GM23338 (cell line): Measurements from ENCODE around the gene RBM19. TPM values are rescaled to one million over a fixed set of nuclear protein-coding genes. Genes with fewer than 3 reads are reported as not detected.

Source experiments
- ATAC-seq: fragments of 200-7000 bp; cut with Tn5 transposase; 3 replicates; pipeline ENCODE4 v1.9.1; 2020
- DNase-seq: peaks from one replicate; pipeline ENCODE4 v3.0.0-alpha.2; 2015; ENCODE audit warnings: low spot score
- H2AFZ ChIP-seq: fragments of 200-600 bp; sonication (generic); 2 replicates; pipeline ENCODE4 v1.8.0; 2016; ENCODE audit warnings: antibody characterized with exemption, mild to moderate bottlenecking, moderate library complexity
- H3F3A ChIP-seq: fragments of 200-600 bp; sonication (generic); replicated peaks from 2 replicates; pipeline ENCODE4 v1.8.0; 2017; ENCODE audit warnings: antibody characterized with exemption, mixed run types, low read depth
- H3K27ac ChIP-seq: fragments of 200-600 bp; sonication (generic); 2 replicates; pipeline ENCODE4 v1.6.1; 2016; ENCODE audit warnings: low read depth
- H3K27me3 ChIP-seq: fragments of 200-600 bp; sonication (generic); 2 replicates; pipeline ENCODE4 v1.8.0; 2016; ENCODE audit warnings: mild to moderate bottlenecking, mixed run types, moderate library complexity; ENCODE audit not compliant: insufficient read depth
- H3K36me3 ChIP-seq: fragments of 200-600 bp; sonication (generic); 2 replicates; pipeline ENCODE4 v1.8.0; 2016; ENCODE audit warnings: mild to moderate bottlenecking; ENCODE audit not compliant: insufficient read depth
- H3K4me1 ChIP-seq: fragments of 200-600 bp; sonication (generic); 2 replicates; pipeline ENCODE4 v1.8.0; 2016; ENCODE audit warnings: mild to moderate bottlenecking, moderate library complexity; ENCODE audit not compliant: insufficient read depth
- H3K4me2 ChIP-seq: fragments of 200-600 bp; sonication (generic); 2 replicates; pipeline ENCODE4 v1.7.1; 2017; ENCODE audit warnings: mixed run types
- H3K4me3 ChIP-seq: fragments of 200-600 bp; sonication (generic); 2 replicates; pipeline ENCODE4 v1.6.1; 2016; ENCODE audit warnings: mixed run types
- H3K79me2 ChIP-seq: fragments of 200-600 bp; sonication (generic); replicated peaks from 2 replicates; pipeline ENCODE4 v1.8.0; 2017; ENCODE audit warnings: mild to moderate bottlenecking; ENCODE audit not compliant: insufficient read depth
- H3K9me2 ChIP-seq: fragments of 200-600 bp; sonication (generic); 2 replicates; pipeline ENCODE4 v1.8.0; 2017; ENCODE audit not compliant: insufficient read depth
- H4K20me1 ChIP-seq: fragments of 200-600 bp; sonication (generic); replicated peaks from 2 replicates; pipeline ENCODE4 v1.8.0; 2017; ENCODE audit warnings: mild to moderate bottlenecking; ENCODE audit not compliant: insufficient read depth
- H3K27ac Mint-ChIP-seq: 2 replicates; pipeline ENCODE4 v1.8.0; 2020; ENCODE audit warnings: inconsistent platforms, mild to moderate bottlenecking, moderate library complexity, mixed read lengths
- H3K27me3 Mint-ChIP-seq: 3 replicates; pipeline ENCODE4 v1.8.0; 2022; ENCODE audit warnings: low read depth, mild to moderate bottlenecking, moderate library complexity, mixed read lengths, inconsistent platforms; ENCODE audit not compliant: insufficient read depth, poor library complexity
- H3K36me3 Mint-ChIP-seq: 3 replicates; pipeline ENCODE4 v1.8.0; 2021; ENCODE audit warnings: low read depth, mild to moderate bottlenecking, inconsistent platforms, moderate library complexity, mixed read lengths
- H3K4me1 Mint-ChIP-seq: 3 replicates; pipeline ENCODE4 v1.8.0; 2020; ENCODE audit warnings: mild to moderate bottlenecking, inconsistent platforms, mixed read lengths
- H3K4me3 Mint-ChIP-seq: 3 replicates; pipeline ENCODE4 v1.8.0; 2021; ENCODE audit warnings: moderate library complexity, mild to moderate bottlenecking, inconsistent platforms, mixed read lengths
- H3K9me3 Mint-ChIP-seq: 3 replicates; pipeline ENCODE4 v1.8.0; 2020; ENCODE audit warnings: moderate library complexity, mild to moderate bottlenecking, inconsistent platforms, mixed read lengths
- CREB1 ChIP-seq: fragments of 250-450 bp; sonication (Bioruptor Pico); IDR thresholded peaks from 2 replicates; pipeline ENCODE4 v1.5.0; 2020; ENCODE audit warnings: low read depth, mild to moderate bottlenecking, moderate library complexity
- EZH2phosphoT487 ChIP-seq: fragments of 200-600 bp; sonication (generic); IDR thresholded peaks from one replicate; pipeline ENCODE4 v1.8.1; 2018; ENCODE audit warnings: antibody characterized with exemption; ENCODE audit not compliant: unreplicated experiment
- JUNB ChIP-seq: IDR thresholded peaks from one replicate; pipeline ENCODE4 v1.6.1; 2016; ENCODE audit warnings: antibody characterized with exemption; ENCODE audit not compliant: unreplicated experiment
- NANOG ChIP-seq: IDR thresholded peaks from 2 replicates; pipeline ENCODE4 v1.6.1; 2016; ENCODE audit warnings: antibody characterized with exemption, borderline replicate concordance
- POLR2AphosphoS5 ChIP-seq: IDR thresholded peaks from 2 replicates; pipeline ENCODE4 v1.6.1; 2016; ENCODE audit warnings: antibody characterized with exemption, low read depth
- STAT1 ChIP-seq: IDR thresholded peaks from one replicate; pipeline ENCODE4 v1.6.1; 2016; ENCODE audit warnings: antibody characterized with exemption; ENCODE audit not compliant: unreplicated experiment
- ZNF114 ChIP-seq: fragments of 250-450 bp; sonication (Bioruptor Pico); IDR thresholded peaks from 2 replicates; pipeline ENCODE4 v1.5.0; 2020; ENCODE audit warnings: mild to moderate bottlenecking, moderate library complexity
- ZNF331 ChIP-seq: fragments of 250-450 bp; sonication (Bioruptor Pico); IDR thresholded peaks from 2 replicates; pipeline ENCODE4 v1.5.0; 2020; ENCODE audit warnings: low read depth, mild to moderate bottlenecking, moderate library complexity
- polyA plus RNA-seq: library from polyadenylated mRNA; unstranded; fragments of >200 nt; fragmentation: Nextera tagmentation; extraction: Ambion mirVana; gene quantifications from 2 replicates; pipeline ENCODE4 v1.2.1, GENCODE V29; 2016
- total RNA-seq: library from RNA; depleted of rRNA; stranded (reverse); fragments of >200 nt; shearing (Covaris generic); gene quantifications from 2 replicates; pipeline ENCODE4 v1.2.3, GENCODE V29; 2014
- TF ChIP-seq, protein P1 (sequence below), 2 experiments: fragments of 200-600 bp in 1 of 2; sonication (generic) in 1 of 2; conservative IDR thresholded peaks; 2 replicates each; pipeline versions ENCODE4 v1.5.1 to v1.6.1; 2016 to 2017; ENCODE audit warnings: antibody characterized with exemption in 2 of 2, low read depth in 2 of 2, mild to moderate bottlenecking in 2 of 2, moderate library complexity in 1 of 2
- TF ChIP-seq, protein P2 (sequence below): IDR thresholded peaks from one replicate; pipeline ENCODE4 v1.6.1; 2018; ENCODE audit warnings: antibody characterized with exemption; ENCODE audit not compliant: unreplicated experiment
- TF ChIP-seq, protein P3 (sequence below): IDR thresholded peaks from 2 replicates; pipeline ENCODE4 v1.6.1; 2016; ENCODE audit warnings: antibody characterized with exemption

Gene RBM19
- total and polyA plus RNA-seq, 2 experiments from 2014 or later = 43.4 to 56.7 TPM

DNA sequence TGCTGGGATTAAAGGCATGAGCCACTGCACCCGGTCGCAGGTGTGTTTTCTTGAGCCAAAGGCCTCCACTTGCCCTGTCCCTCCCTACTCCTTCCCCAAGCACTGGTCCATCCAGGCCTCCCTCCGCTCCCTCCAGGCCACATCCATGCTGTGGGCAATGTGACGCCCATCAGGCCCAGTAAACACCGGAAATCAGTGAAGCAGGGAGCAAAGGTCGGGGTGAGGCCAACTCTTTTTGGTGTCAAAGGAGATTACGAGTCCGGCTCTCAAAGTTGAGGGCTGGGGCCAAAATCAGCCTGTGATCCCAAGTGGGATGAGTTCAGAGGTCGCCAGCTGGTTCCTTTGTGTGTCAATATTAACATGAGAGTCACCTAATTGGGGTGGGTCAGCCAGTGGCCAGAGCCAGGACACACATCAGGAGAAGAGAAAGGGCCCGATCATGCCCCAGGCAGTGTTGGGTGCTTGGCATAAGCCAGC is 195.7 kb downstream of the RBM19 start:
- H3F3A ChIP-seq = no peaks in the 10 kb centered on the region; the same call in 1 of the 2 replicates
- DNase-seq (no peak), ATAC-seq (no peak)
- no peak overlapping the region for H3K4me3 Mint-ChIP-seq
- H3K4me1 Mint-ChIP-seq = peaks cover 4% of the 10 kb centered on the region; the same call in 2 of the 3 replicates
- no peaks in the 10 kb centered on the region for H3K36me3 ChIP-seq
- no peak overlapping the region for H3K4me2 ChIP-seq
- no peaks in the 10 kb centered on the region for H3K9me2 ChIP-seq
- H3K4me3 ChIP-seq = no peak overlapping the region
- TF ChIP-seq CREB1 (CRISPR knock-in tag) = no peak
- TF ChIP-seq STAT1 = no peak
- TF ChIP-seq, protein P1, sequence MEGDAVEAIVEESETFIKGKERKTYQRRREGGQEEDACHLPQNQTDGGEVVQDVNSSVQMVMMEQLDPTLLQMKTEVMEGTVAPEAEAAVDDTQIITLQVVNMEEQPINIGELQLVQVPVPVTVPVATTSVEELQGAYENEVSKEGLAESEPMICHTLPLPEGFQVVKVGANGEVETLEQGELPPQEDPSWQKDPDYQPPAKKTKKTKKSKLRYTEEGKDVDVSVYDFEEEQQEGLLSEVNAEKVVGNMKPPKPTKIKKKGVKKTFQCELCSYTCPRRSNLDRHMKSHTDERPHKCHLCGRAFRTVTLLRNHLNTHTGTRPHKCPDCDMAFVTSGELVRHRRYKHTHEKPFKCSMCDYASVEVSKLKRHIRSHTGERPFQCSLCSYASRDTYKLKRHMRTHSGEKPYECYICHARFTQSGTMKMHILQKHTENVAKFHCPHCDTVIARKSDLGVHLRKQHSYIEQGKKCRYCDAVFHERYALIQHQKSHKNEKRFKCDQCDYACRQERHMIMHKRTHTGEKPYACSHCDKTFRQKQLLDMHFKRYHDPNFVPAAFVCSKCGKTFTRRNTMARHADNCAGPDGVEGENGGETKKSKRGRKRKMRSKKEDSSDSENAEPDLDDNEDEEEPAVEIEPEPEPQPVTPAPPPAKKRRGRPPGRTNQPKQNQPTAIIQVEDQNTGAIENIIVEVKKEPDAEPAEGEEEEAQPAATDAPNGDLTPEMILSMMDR (conservative IDR thresholded peaks at IDR 0.05; ENCODE audit: low read depth in 2 of 2) = no peak
- TF ChIP-seq, protein P2, sequence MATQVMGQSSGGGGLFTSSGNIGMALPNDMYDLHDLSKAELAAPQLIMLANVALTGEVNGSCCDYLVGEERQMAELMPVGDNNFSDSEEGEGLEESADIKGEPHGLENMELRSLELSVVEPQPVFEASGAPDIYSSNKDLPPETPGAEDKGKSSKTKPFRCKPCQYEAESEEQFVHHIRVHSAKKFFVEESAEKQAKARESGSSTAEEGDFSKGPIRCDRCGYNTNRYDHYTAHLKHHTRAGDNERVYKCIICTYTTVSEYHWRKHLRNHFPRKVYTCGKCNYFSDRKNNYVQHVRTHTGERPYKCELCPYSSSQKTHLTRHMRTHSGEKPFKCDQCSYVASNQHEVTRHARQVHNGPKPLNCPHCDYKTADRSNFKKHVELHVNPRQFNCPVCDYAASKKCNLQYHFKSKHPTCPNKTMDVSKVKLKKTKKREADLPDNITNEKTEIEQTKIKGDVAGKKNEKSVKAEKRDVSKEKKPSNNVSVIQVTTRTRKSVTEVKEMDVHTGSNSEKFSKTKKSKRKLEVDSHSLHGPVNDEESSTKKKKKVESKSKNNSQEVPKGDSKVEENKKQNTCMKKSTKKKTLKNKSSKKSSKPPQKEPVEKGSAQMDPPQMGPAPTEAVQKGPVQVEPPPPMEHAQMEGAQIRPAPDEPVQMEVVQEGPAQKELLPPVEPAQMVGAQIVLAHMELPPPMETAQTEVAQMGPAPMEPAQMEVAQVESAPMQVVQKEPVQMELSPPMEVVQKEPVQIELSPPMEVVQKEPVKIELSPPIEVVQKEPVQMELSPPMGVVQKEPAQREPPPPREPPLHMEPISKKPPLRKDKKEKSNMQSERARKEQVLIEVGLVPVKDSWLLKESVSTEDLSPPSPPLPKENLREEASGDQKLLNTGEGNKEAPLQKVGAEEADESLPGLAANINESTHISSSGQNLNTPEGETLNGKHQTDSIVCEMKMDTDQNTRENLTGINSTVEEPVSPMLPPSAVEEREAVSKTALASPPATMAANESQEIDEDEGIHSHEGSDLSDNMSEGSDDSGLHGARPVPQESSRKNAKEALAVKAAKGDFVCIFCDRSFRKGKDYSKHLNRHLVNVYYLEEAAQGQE = no peak
- no peak for TF ChIP-seq POLR2AphosphoS5
- TF ChIP-seq ZNF114 (CRISPR knock-in tag) = no peak
- TF ChIP-seq, protein P3, sequence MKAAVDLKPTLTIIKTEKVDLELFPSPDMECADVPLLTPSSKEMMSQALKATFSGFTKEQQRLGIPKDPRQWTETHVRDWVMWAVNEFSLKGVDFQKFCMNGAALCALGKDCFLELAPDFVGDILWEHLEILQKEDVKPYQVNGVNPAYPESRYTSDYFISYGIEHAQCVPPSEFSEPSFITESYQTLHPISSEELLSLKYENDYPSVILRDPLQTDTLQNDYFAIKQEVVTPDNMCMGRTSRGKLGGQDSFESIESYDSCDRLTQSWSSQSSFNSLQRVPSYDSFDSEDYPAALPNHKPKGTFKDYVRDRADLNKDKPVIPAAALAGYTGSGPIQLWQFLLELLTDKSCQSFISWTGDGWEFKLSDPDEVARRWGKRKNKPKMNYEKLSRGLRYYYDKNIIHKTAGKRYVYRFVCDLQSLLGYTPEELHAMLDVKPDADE = no peak
- no peak for TF ChIP-seq JUNB
- TF ChIP-seq ZNF331 (CRISPR knock-in tag) = no peak
- TF ChIP-seq EZH2phosphoT487 = no peak
- TF ChIP-seq NANOG = no peak
- no peak overlapping the region for H2AFZ ChIP-seq
- H3K4me1 ChIP-seq = no peaks in the 10 kb centered on the region
- no peak overlapping the region for H3K27ac ChIP-seq
- no peaks in the 10 kb centered on the region for H3K36me3 Mint-ChIP-seq
- no peaks in the 10 kb centered on the region for H3K9me3 Mint-ChIP-seq
- no peak overlapping the region for H3K27ac Mint-ChIP-seq
- no peaks in the 10 kb centered on the region for H4K20me1 ChIP-seq
- H3K79me2 ChIP-seq = no peaks in the 10 kb centered on the region
- no peaks in the 10 kb centered on the region for H3K27me3 ChIP-seq
- H3K27me3 Mint-ChIP-seq = peaks cover 9% of the 10 kb centered on the region
